ENCODE measurements around the gene HNRNPC. TPM values are rescaled to one million over a fixed set of nuclear protein-coding genes. Genes with fewer than 3 reads are reported as not detected.

The HNRNPC gene
- total and polyA plus RNA-seq, 5 donors: 241 to 334 (median 302) TPM

Other genes with a start within 250 kb of the HNRNPC start
- 100 to 1,000 TPM; 219 to 368 (median 330) TPM for gene NDRG2, start 244.4 kb downstream of the HNRNPC start, total RNA-seq
- 351 TPM for gene NDRG2, start 244.4 kb downstream of the HNRNPC start, polyA plus RNA-seq
- 1 to 10 TPM in 3 of 4 donors, under 1 TPM in 1; 0.56 to 1.7 (median 1.1) TPM for gene TPPP2, start 239.2 kb downstream of the HNRNPC start, total RNA-seq
- 0.43 TPM for gene TPPP2, start 239.2 kb downstream of the HNRNPC start, polyA plus RNA-seq
- not detected for gene RNASE13, start 234.6 kb downstream of the HNRNPC start, total RNA-seq
- gene RNASE13, start 234.6 kb downstream of the HNRNPC start, polyA plus RNA-seq: not detected
- not detected for gene RNASE7, start 227.1 kb downstream of the HNRNPC start, total RNA-seq
- gene RNASE7, start 227.1 kb downstream of the HNRNPC start, polyA plus RNA-seq: not detected
- gene RNASE8, start 211.6 kb downstream of the HNRNPC start, total RNA-seq: not detected
- not detected for gene RNASE8, start 211.6 kb downstream of the HNRNPC start, polyA plus RNA-seq
- gene ARHGEF40, start 199.1 kb downstream of the HNRNPC start, total RNA-seq: 10 to 100 TPM; 19.8 to 25.8 (median 21.0) TPM
- 15.1 TPM for gene ARHGEF40, start 199.1 kb downstream of the HNRNPC start, polyA plus RNA-seq
- 10 to 100 TPM; 49.1 to 62.4 (median 56.1) TPM for gene ZNF219, start 170.8 kb downstream of the HNRNPC start, total RNA-seq
- gene ZNF219, start 170.8 kb downstream of the HNRNPC start, polyA plus RNA-seq: 68.6 TPM
- gene TMEM253, start 168.4 kb downstream of the HNRNPC start, total RNA-seq: under 1 TPM; 0.28 to 0.63 (median 0.29) TPM
- gene TMEM253, start 168.4 kb downstream of the HNRNPC start, polyA plus RNA-seq: 0.57 TPM
- not detected for gene OR5AU1, start 113.4 kb downstream of the HNRNPC start, total RNA-seq
- gene OR5AU1, start 113.4 kb downstream of the HNRNPC start, polyA plus RNA-seq: not detected
- gene RPGRIP1, start 10.6 kb upstream of the HNRNPC start, total RNA-seq: 1 to 10 TPM in 1 of 4 donors, under 1 TPM in 3; 0.20 to 1.0 (median 0.61) TPM
- gene RPGRIP1, start 10.6 kb upstream of the HNRNPC start, polyA plus RNA-seq: 0.27 TPM
- 10 to 100 TPM; 33.7 to 38.7 (median 35.0) TPM for gene SUPT16H, start 114.6 kb upstream of the HNRNPC start, total RNA-seq
- 27.4 TPM for gene SUPT16H, start 114.6 kb upstream of the HNRNPC start, polyA plus RNA-seq
- 10 to 100 TPM; 34.8 to 40.6 (median 39.7) TPM for gene CHD8, start 186.7 kb upstream of the HNRNPC start, total RNA-seq
- gene CHD8, start 186.7 kb upstream of the HNRNPC start, polyA plus RNA-seq: 21.0 TPM
- 10 to 100 TPM; 22.5 to 25.7 (median 24.5) TPM for gene RAB2B, start 207.5 kb upstream of the HNRNPC start, total RNA-seq
- gene RAB2B, start 207.5 kb upstream of the HNRNPC start, polyA plus RNA-seq: 15.3 TPM
- 10 to 100 TPM; 66.0 to 82.2 (median 75.2) TPM for gene TOX4, start 207.8 kb upstream of the HNRNPC start, total RNA-seq
- gene TOX4, start 207.8 kb upstream of the HNRNPC start, polyA plus RNA-seq: 20.0 TPM
- 10 to 100 TPM; 25.8 to 30.3 (median 28.1) TPM for gene METTL3, start 241.9 kb upstream of the HNRNPC start, total RNA-seq
- gene METTL3, start 241.9 kb upstream of the HNRNPC start, polyA plus RNA-seq: 25.5 TPM